ENCODE data around the gene CCDC57.

DNA sequence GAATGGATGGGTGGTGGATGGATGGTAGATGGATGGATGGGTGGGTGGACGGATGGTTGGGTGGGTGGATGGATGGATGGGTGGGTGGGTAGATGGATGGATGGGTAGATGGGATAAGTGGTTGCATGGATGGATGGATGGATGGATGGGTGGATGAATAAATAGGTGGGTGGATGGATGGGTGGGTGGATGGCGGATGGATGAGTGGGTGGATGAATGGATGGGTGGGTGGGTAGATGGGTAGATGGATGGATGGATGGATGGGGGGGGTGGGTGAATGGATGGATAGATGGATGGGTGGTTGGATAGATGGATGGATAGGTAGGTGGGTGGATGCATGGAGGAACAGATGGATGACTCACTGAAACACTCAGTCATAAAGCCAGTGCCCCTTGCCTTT, 63.6 kb downstream of the CCDC57 start:
- TF ChIP-seq, protein P1, sequence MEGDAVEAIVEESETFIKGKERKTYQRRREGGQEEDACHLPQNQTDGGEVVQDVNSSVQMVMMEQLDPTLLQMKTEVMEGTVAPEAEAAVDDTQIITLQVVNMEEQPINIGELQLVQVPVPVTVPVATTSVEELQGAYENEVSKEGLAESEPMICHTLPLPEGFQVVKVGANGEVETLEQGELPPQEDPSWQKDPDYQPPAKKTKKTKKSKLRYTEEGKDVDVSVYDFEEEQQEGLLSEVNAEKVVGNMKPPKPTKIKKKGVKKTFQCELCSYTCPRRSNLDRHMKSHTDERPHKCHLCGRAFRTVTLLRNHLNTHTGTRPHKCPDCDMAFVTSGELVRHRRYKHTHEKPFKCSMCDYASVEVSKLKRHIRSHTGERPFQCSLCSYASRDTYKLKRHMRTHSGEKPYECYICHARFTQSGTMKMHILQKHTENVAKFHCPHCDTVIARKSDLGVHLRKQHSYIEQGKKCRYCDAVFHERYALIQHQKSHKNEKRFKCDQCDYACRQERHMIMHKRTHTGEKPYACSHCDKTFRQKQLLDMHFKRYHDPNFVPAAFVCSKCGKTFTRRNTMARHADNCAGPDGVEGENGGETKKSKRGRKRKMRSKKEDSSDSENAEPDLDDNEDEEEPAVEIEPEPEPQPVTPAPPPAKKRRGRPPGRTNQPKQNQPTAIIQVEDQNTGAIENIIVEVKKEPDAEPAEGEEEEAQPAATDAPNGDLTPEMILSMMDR (IDR thresholded peaks at IDR 0.05; ENCODE audit: insufficient read depth, low read length, poor library complexity, severe bottlenecking) = no peak
- no peak for TF ChIP-seq EZH2phosphoT487 (conservative IDR thresholded peaks at IDR 0.05; ENCODE audit: low read length)

All from SU-DHL-6 (cell line).